GM18951 (cell line): ENCODE data around the gene BGLAP.

Experiments used
- POLR2A ChIP-seq: IDR thresholded peaks from 4 replicates; pipeline ENCODE4 v1.6.1; 2011; ENCODE audit warnings: mild to moderate bottlenecking; ENCODE audit not compliant: insufficient read length, insufficient read depth; ENCODE audit errors: extremely low read depth
- in situ Hi-C: fragments of 300-500 bp; cut with MboI; formaldehyde crosslinking; loops from one replicate; pipeline ENCODE4 v1.12.0; 2022; ENCODE audit warnings: low sequenced_read_pairs, mixed read lengths, inconsistent platforms; ENCODE audit not compliant: unreplicated experiment

The BGLAP gene

DNA sequence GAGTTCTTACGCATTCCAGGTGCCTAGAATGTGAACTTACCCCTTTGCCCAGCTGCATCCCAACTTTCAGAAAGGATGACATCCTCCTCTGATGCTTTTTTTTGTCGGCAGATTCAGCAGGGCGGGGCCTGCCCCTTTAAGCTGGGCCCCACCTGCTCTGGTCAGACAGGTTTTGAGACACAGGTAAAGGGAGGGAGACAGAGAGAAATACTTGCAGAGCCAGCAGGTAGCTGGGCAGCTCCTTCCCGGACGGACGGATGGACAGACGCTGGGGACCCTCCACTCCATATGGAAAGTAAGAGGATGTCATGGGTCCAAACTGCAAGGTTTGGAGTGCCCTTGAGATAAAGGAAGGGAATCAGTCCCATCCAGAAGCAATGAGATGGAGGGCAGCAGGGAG lies 42.1 kb downstream of the BGLAP start, which contains the start of gene TMEM79:
Gene TMEM79, plus strand, starts transcription at position 214 of the 400 bp plus-strand sequence. CDS start 902 bp downstream, outside the sequence.
- in situ Hi-C loops, result no loop called here
- no peak for TF ChIP-seq POLR2A

GRCh38 chr1:156284757-156285156 lies 42.8 kb downstream of the BGLAP start:
- in situ Hi-C loops, result no loop called here
- TF ChIP-seq POLR2A, result no peak

GRCh38 chr1:156285437-156285836 lies 43.5 kb downstream of the BGLAP start:
- in situ Hi-C loops, result no loop called here
- TF ChIP-seq POLR2A, result no peak

DNA sequence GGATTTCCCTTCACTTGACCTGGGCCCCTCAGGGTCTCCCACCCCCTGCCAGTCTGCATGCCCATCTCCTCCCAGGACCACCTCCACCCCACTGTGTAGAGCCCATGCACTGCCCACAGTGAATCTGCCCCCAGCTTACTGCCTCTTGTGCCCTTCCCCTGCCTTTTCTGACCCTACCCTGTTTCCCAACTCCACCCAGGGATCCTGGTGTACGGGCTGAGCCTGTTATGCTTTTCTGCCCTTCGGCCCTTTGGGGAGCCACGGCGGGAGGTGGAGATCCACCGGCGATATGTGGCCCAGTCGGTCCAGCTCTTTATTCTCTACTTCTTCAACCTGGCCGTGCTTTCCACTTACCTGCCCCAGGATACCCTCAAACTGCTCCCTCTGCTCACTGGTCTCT lies 44.1 kb downstream of the BGLAP start:
- in situ Hi-C loops, result no loop called here
- no peak for TF ChIP-seq POLR2A

GRCh38 chr1:156289857-156290256 lies 47.9 kb downstream of the BGLAP start:
- TF ChIP-seq POLR2A, result no peak
- in situ Hi-C loops, result no loop called here

DNA sequence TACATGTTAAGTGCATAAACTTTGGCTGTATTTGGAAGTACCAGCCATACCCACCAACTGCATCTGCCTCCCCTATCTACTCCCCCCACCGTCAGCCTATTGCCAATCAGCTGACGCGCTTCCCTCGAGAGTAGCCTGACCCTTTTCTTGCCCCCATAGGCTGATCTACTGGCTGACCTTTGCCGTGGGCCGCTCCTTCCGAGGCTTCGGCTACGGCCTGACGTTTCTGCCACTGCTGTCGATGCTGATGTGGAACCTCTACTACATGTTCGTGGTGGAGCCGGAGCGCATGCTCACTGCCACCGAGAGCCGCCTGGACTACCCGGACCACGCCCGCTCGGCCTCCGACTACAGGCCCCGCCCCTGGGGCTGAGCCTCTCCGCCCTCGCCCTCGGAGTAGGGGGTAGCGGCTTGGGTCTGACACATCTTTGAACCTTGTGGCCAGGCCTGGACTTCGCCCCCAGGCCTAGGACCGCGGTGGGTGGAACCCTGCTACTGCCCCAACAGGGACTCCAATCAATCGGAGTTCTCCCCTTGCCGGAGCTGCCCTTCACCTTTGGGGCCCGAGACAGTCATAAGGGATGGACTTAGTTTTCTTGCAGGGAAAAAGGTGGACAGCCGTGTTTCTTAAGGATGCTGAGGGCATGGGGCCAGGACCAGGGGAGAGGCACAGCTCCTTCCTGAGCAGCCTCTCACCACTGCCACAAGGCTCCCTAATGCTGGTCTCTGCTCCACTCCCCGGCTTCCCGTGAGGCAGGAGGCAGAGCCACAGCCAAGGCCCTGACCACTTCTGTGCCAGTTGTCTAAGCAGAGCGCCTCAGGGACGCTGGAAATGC lies 49.5 kb downstream of the BGLAP start:
- TF ChIP-seq POLR2A, result peak; percentile 12

More for the DNA sequence above, 49.5 kb downstream of the BGLAP start:
- in situ Hi-C loops, result no loop called here
